Mucosa of gallbladder (tissue), 1 donor: Measurements from ENCODE around the gene PSMD1. TPM values are rescaled to one million over a fixed set of nuclear protein-coding genes. Genes with fewer than 3 reads are reported as not detected.

ENCODE experiments used
- DNase-seq: peaks from one replicate; pipeline ENCODE4 v3.0.0-alpha.2; 2020; ENCODE audit warnings: low spot score
- total RNA-seq: library from RNA; stranded (reverse); gene quantifications from one replicate; pipeline ENCODE4 v1.2.1, GENCODE V29; 2021
- donor health status: DM: no; HTN: no; CAD: no.

PSMD1 gene
- total RNA-seq, 1 donor from 2014 or later = 55.6 TPM

DNA sequence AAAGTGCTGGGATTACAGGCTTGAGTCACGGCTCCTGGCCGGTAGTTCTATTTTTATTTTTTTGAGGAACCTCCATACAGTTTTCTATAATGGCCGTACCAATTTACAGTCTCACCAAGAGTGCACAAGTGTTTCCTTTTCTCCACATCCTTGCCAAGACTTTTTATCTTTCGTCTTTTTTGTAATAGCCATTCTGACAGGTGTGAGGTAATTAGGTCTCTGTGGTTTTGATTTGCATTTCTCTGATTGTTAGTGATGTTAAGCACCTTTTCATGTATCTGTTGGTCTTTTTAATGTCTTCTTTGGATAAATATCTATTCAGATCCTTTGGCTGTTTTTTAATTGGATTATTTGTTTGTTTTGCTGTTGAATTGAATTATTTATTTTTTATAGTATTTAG is 151.1 kb downstream of the PSMD1 start:
- DNase-seq = no peak

GRCh38 chr2:231210782-231211181 is 154.1 kb downstream of the PSMD1 start:
- no peak for DNase-seq

DNA sequence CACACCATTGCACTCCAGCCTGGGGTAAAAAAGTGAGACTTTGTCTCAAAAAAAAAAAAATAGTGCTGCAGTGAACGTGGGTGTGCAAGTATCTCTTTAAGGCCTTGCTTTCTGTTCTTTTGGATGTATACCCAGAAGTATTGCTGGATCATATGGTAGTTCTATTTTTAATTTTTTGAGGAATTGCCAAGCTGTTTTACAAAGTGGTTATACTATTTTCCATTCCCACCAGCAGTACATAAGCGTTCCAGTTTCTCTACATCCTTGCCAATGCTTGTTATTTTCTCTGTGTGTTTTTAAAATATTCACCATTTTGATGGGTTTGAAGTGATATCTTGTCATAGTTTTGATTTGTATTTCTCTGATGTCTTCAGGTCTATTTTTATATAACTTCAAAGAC is 154.8 kb downstream of the PSMD1 start:
- no peak for DNase-seq

- DNase-seq = no peak
These were observed 155.7 kb downstream of the PSMD1 start for GRCh38 chr2:231212329-231212845.

- DNase-seq = no peak
These were observed 157.4 kb downstream of the PSMD1 start for GRCh38 chr2:231213931-231214642.

GRCh38 chr2:231218366-231218765 is 161.7 kb downstream of the PSMD1 start:
- no peak for DNase-seq

DNA sequence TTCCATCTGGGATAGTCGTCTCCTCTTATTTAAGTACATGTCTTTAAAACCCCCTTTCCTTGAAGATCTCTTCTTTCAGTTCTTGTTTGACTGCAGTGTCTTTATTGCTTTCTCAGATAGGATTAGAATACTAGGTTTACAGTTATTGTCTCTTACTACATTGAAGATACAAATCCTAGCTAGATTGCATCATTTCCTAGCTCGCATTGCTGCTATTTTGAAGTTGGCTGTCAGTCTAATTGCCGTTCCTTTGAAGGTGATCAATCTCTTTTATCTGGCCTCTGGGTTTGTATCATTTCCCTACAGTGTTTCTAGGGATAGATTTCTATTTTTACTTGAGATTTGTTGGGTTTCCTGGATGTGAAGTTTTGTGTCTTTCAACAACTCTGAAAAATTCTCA is 162.6 kb downstream of the PSMD1 start:
- DNase-seq = no peak

DNA sequence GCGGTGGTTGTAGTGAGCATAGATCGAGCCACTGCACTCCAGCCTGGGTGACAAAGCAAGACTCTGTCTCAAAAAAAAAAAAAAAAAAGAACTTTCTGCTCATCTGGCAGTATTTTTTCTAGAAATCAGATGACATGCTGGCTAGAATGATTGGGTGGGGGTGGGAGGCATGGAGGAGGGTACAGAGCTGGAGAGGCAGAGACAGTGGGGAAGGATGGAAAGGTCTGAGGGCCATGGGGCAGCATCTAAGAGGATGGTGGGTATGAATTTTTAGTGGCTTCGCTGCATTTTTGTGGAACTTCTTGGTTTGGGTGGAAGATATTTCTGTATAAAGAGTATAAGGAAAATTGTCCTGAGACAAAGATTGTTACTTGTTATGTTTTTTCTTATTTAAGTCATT is 165.1 kb downstream of the PSMD1 start:
- no peak for DNase-seq

Other genes starting within 250 kb of the PSMD1 start
- 195 TPM for gene ITM2C, start 191.9 kb upstream of the PSMD1 start, total RNA-seq
- gene GPR55, start 131.6 kb upstream of the PSMD1 start, total RNA-seq = 0.37 TPM
- not detected for gene SPATA3, start 60.7 kb upstream of the PSMD1 start, total RNA-seq
- gene C2orf72, start 19.3 kb upstream of the PSMD1 start, total RNA-seq = 34.2 TPM
- gene HTR2B, start 68.2 kb downstream of the PSMD1 start, total RNA-seq = 0.14 TPM
- 19.2 TPM for gene ARMC9, start 141.8 kb downstream of the PSMD1 start, total RNA-seq